Fibroblast of lung (primary cell): Measurements from ENCODE around the gene SLC1A1.

Experiments used
- EZH2 ChIP-seq: IDR thresholded peaks from 2 replicates; pipeline ENCODE4 v1.5.1; 2012; ENCODE audit warnings: low read length, control low read depth, mild to moderate bottlenecking; ENCODE audit errors: missing control alignments
- TF ChIP-seq, protein P1 (sequence below), 2 donors: IDR thresholded peaks in 1 of 2; conservative IDR thresholded peaks in 1 of 2; 1 replicate in 1 of 2; 2 replicates in 1 of 2; pipeline ENCODE4 v1.5.1; 2011 to 2012; ENCODE audit warnings: low read length in 2 of 2, control low read depth in 1 of 2, inconsistent platforms in 1 of 2, low read depth in 1 of 2, mild to moderate bottlenecking in 1 of 2

DNA sequence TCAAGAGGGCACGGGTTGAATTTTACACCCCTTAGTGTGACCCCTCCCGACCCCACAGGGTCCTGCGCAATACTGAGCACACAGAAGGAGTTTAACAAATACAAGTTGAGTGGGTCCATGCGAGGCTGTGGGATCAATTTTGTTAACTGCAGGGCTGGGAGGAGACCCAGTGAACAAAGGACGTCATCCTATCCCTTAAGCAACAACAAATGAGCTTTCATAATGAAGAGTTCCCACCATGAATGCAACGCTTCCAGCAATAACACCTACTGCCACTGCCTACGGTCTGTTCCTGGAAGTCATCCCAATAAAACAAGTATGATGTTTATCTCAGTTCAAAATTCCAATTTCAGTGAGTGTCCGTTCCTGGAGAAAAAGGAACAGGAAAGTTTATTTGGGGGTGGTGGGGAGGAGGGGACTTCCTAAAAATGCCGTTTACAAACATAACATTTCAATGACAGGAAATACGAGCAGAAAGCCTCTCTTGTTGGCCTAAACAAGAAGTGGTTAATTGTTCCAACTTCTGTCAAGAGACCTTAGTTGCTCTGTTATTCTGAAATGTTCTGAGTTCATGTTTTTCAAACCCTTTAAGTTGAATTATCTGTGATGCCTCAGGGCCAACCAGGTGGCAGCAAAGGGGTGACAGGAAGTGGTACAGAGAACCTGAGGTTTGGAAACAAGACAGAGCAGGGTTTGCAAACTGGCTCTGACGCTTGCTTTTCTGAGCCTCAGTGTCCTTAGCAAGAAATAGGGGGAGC lies 106.1 kb downstream of the SLC1A1 start:
- TF ChIP-seq, protein P1, sequence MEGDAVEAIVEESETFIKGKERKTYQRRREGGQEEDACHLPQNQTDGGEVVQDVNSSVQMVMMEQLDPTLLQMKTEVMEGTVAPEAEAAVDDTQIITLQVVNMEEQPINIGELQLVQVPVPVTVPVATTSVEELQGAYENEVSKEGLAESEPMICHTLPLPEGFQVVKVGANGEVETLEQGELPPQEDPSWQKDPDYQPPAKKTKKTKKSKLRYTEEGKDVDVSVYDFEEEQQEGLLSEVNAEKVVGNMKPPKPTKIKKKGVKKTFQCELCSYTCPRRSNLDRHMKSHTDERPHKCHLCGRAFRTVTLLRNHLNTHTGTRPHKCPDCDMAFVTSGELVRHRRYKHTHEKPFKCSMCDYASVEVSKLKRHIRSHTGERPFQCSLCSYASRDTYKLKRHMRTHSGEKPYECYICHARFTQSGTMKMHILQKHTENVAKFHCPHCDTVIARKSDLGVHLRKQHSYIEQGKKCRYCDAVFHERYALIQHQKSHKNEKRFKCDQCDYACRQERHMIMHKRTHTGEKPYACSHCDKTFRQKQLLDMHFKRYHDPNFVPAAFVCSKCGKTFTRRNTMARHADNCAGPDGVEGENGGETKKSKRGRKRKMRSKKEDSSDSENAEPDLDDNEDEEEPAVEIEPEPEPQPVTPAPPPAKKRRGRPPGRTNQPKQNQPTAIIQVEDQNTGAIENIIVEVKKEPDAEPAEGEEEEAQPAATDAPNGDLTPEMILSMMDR (conservative IDR thresholded peaks at IDR 0.05 in 1 of 2, IDR thresholded peaks at IDR 0.05 in 1 of 2; ENCODE audit: low read depth in 1 of 2, low read length in 2 of 2) = no peak
- TF ChIP-seq EZH2 = no peak
